BLaER1 (cell line): ENCODE results near the gene CACTIN.
"Not testable (repeated sequence)": the region's sequence is repeated elsewhere in the genome, so short reads cannot be mapped to it uniquely, and the experiment has no call there.

Experiments used
- H3K27ac ChIP-seq: shearing (Covaris generic); formaldehyde crosslinking; 2 replicates; pipeline ENCODE4 v1.8.1; 2022
- H3K27me3 ChIP-seq: shearing (Covaris generic); formaldehyde crosslinking; 2 replicates; pipeline ENCODE4 v1.8.1; 2022
- H3K36me3 ChIP-seq: shearing (Covaris generic); formaldehyde crosslinking; 2 replicates; pipeline ENCODE4 v1.8.1; 2022
- H3K4me1 ChIP-seq: shearing (Covaris generic); formaldehyde crosslinking; 2 replicates; pipeline ENCODE4 v1.8.1; 2022
- H3K4me2 ChIP-seq: shearing (Covaris generic); formaldehyde crosslinking; 2 replicates; pipeline ENCODE4 v1.8.1; 2022
- H3K4me3 ChIP-seq: shearing (Covaris generic); formaldehyde crosslinking; 2 replicates; pipeline ENCODE4 v1.8.1; 2022
- H3K9ac ChIP-seq: shearing (Covaris generic); formaldehyde crosslinking; 2 replicates; pipeline ENCODE4 v1.8.1; 2022
- H3K9me3 ChIP-seq: shearing (Covaris generic); formaldehyde crosslinking; 2 replicates; pipeline ENCODE4 v1.8.1; 2022
- H4K20me1 ChIP-seq: shearing (Covaris generic); formaldehyde crosslinking; 2 replicates; pipeline ENCODE4 v1.8.1; 2022
- Cebpa-rat ChIP-seq: shearing (Covaris generic); IDR thresholded peaks from 2 replicates; pipeline ENCODE4 v1.8.1; 2022

The CACTIN gene

GRCh38 chr19:3656073-3656746 is 29.6 kb upstream of the CACTIN start:
- TF ChIP-seq Cebpa-rat, result no peak
- Histone ChIP-seq H3K9me3 (peaks cover 6% of the 10 kb centered on the region; the same call in 1 of the 2 replicates), H3K9ac (peak overlapping the region; percentile 75; the same call in 1 of the 2 replicates), H3K36me3 (peaks cover 74% of the 10 kb centered on the region), H3K4me2 (peak overlapping the region; percentile 84), H3K27me3 (no peaks in the 10 kb centered on the region), H3K4me3 (peak overlapping the region; percentile 48), H3K27ac (peak overlapping the region; percentile 86), H4K20me1 (peaks cover 25% of the 10 kb centered on the region), H3K4me1 (peaks cover 61% of the 10 kb centered on the region)

- peak overlapping the region; percentile 84 for H3K4me2 ChIP-seq
- H3K27me3 ChIP-seq, result no peaks in the 10 kb centered on the region
- peaks cover 18% of the 10 kb centered on the region for H4K20me1 ChIP-seq
- H3K9me3 ChIP-seq, result peaks cover 6% of the 10 kb centered on the region; the same call in 1 of the 2 replicates
- no peak for TF ChIP-seq Cebpa-rat
- H3K36me3 ChIP-seq, result peaks cover 72% of the 10 kb centered on the region
- peak overlapping the region; percentile 75 for H3K9ac ChIP-seq
- peak overlapping the region; percentile 48 for H3K4me3 ChIP-seq
- H3K27ac ChIP-seq, result peak overlapping the region; percentile 86
- H3K4me1 ChIP-seq, result peaks cover 55% of the 10 kb centered on the region
These were observed 28.9 kb upstream of the CACTIN start for GRCh38 chr19:3655402-3656072.

- H3K27me3 ChIP-seq, result no peaks in the 10 kb centered on the region
- H3K4me3 ChIP-seq, result no peak overlapping the region
- peaks cover 18% of the 10 kb centered on the region for H4K20me1 ChIP-seq
- H3K4me1 ChIP-seq, result peaks cover 50% of the 10 kb centered on the region
- H3K9ac ChIP-seq, result peak overlapping the region; percentile 35; the same call in 1 of the 2 replicates
- H3K4me2 ChIP-seq, result 0 out of 2 replicates have a peak overlapping the region, but pooled peaks have one; percentile 84
- H3K27ac ChIP-seq, result peak overlapping the region; percentile 57; the same call in 1 of the 2 replicates
- H3K9me3 ChIP-seq, result peaks cover 6% of the 10 kb centered on the region; the same call in 1 of the 2 replicates
- no peak for TF ChIP-seq Cebpa-rat
- H3K36me3 ChIP-seq, result peaks cover 68% of the 10 kb centered on the region
These were observed 27.4 kb upstream of the CACTIN start for GRCh38 chr19:3653865-3654513.

- H3K9me3 ChIP-seq, result peaks cover 6% of the 10 kb centered on the region; the same call in 1 of the 2 replicates
- H3K27me3 ChIP-seq, result no peaks in the 10 kb centered on the region
- H3K4me3 ChIP-seq, result no peak overlapping the region
- peaks cover 42% of the 10 kb centered on the region for H3K4me1 ChIP-seq
- H3K4me2 ChIP-seq, result no peak overlapping the region
- TF ChIP-seq Cebpa-rat, result no peak
- H3K9ac ChIP-seq, result peak overlapping the region; percentile 35; the same call in 1 of the 2 replicates
- peaks cover 22% of the 10 kb centered on the region for H4K20me1 ChIP-seq
- peak overlapping the region; percentile 57; the same call in 1 of the 2 replicates for H3K27ac ChIP-seq
- peaks cover 67% of the 10 kb centered on the region for H3K36me3 ChIP-seq
These were observed 26.6 kb upstream of the CACTIN start for GRCh38 chr19:3653081-3653795.

GRCh38 chr19:3652422-3652821 is 25.8 kb upstream of the CACTIN start:
- H3K27ac ChIP-seq, result no peak overlapping the region
- H3K4me3 ChIP-seq, result no peak overlapping the region
- peaks cover 39% of the 10 kb centered on the region for H3K4me1 ChIP-seq
- H3K9me3 ChIP-seq, result peaks cover 6% of the 10 kb centered on the region; the same call in 1 of the 2 replicates
- H3K9ac ChIP-seq, result no peak overlapping the region
- H3K27me3 ChIP-seq, result no peaks in the 10 kb centered on the region
- peaks cover 67% of the 10 kb centered on the region for H3K36me3 ChIP-seq
- H3K4me2 ChIP-seq, result no peak overlapping the region
- peaks cover 23% of the 10 kb centered on the region for H4K20me1 ChIP-seq
- no peak for TF ChIP-seq Cebpa-rat

- Histone ChIP-seq H3K27me3 (no peaks in the 10 kb centered on the region), H3K4me3 (no peak overlapping the region), H3K36me3 (peaks cover 65% of the 10 kb centered on the region), H3K4me1 (peaks cover 33% of the 10 kb centered on the region), H3K9ac (no peak overlapping the region), H4K20me1 (peaks cover 19% of the 10 kb centered on the region), H3K9me3 (no peaks in the 10 kb centered on the region), H3K4me2 (no peak overlapping the region), H3K27ac (no peak overlapping the region)
- no peak for TF ChIP-seq Cebpa-rat
These were observed 25.1 kb upstream of the CACTIN start for GRCh38 chr19:3651684-3652083.

GRCh38 chr19:3649888-3650287 is 23.3 kb upstream of the CACTIN start:
- no peaks in the 10 kb centered on the region for H3K27me3 ChIP-seq
- no peaks in the 10 kb centered on the region for H3K9me3 ChIP-seq
- H3K4me3 ChIP-seq, result no peak overlapping the region
- H3K36me3 ChIP-seq, result peaks cover 82% of the 10 kb centered on the region
- H3K27ac ChIP-seq, result no peak overlapping the region
- peaks cover 6% of the 10 kb centered on the region; the same call in 1 of the 2 replicates for H4K20me1 ChIP-seq
- peaks cover 15% of the 10 kb centered on the region for H3K4me1 ChIP-seq
- no peak for TF ChIP-seq Cebpa-rat
- no peak overlapping the region for H3K4me2 ChIP-seq
- no peak overlapping the region for H3K9ac ChIP-seq

- H3K4me2 ChIP-seq, result no peak overlapping the region
These were observed 21.7 kb upstream of the CACTIN start for GRCh38 chr19:3648037-3648905.

GRCh38 chr19:3647102-3647501 is 20.5 kb upstream of the CACTIN start:
- not testable (repeated sequence) for H3K27ac ChIP-seq, H3K9ac ChIP-seq, H3K4me1 ChIP-seq, H3K4me3 ChIP-seq, H3K27me3 ChIP-seq, H4K20me1 ChIP-seq, H3K4me2 ChIP-seq, H3K9me3 ChIP-seq
- H3K36me3 ChIP-seq, result peaks cover 83% of the 10 kb centered on the region

More at GRCh38 chr19:3648037-3648905, 21.7 kb upstream of the CACTIN start:
- TF ChIP-seq Cebpa-rat, result no peak
- Histone ChIP-seq H3K4me1 (no peaks in the 10 kb centered on the region), H3K27ac (no peak overlapping the region), H3K9ac (no peak overlapping the region), H3K9me3 (no peaks in the 10 kb centered on the region), H3K27me3 (no peaks in the 10 kb centered on the region), H3K36me3 (peaks cover 83% of the 10 kb centered on the region), H4K20me1 (peaks cover 6% of the 10 kb centered on the region; the same call in 1 of the 2 replicates), H3K4me3 (no peak overlapping the region)
